ENCODE data around the gene HBZ. TPM values are rescaled to one million over a fixed set of nuclear protein-coding genes. Genes with fewer than 3 reads are reported as not detected.
"Not testable (repeated sequence)": the region's sequence is repeated elsewhere in the genome, so short reads cannot be mapped to it uniquely, and the experiment has no call there.

Gene HBZ
- total RNA-seq, 2 donors from 2014 or later: 0.32 TPM; not detected in 1

- no peak for ATAC-seq
- intact Hi-C loops (cut with DNase I): no loop called here
- DNase-seq: no peak
Measured at GRCh38 chr16:160691-161190, 8.3 kb downstream of the HBZ start.

GRCh38 chr16:162271-162991 lies 10.0 kb downstream of the HBZ start:
- DNase-seq (no peak), ATAC-seq (no peak)
- intact Hi-C loops (cut with DNase I): no loop called here

GRCh38 chr16:163139-163538 lies 10.7 kb downstream of the HBZ start:
- intact Hi-C loops (cut with DNase I); ATAC-seq; DNase-seq: not testable (repeated sequence)

GRCh38 chr16:163696-164095 lies 11.3 kb downstream of the HBZ start:
- DNase-seq; intact Hi-C loops (cut with DNase I): not testable (repeated sequence)
- peak in 1 of 2 donors; percentile 22 for ATAC-seq

- intact Hi-C loops (cut with DNase I); DNase-seq: not testable (repeated sequence)
- peak in 1 of 2 donors; percentile 21 for ATAC-seq
Measured at GRCh38 chr16:164134-164823, 11.8 kb downstream of the HBZ start.

GRCh38 chr16:164827-165538 lies 12.5 kb downstream of the HBZ start:
- intact Hi-C loops (cut with DNase I): no loop called here
- ATAC-seq: peak; percentile 49 to 56
- no peak for DNase-seq

GRCh38 chr16:165539-166374 lies 13.3 kb downstream of the HBZ start, which contains the start of gene HBM:
Gene HBM (plus strand): TSS chr16:165978. CDS start chr16:165998, 20 bp downstream.
- intact Hi-C loops (cut with DNase I): no loop called here
- no peak for DNase-seq
- no peak for ATAC-seq

- DNase-seq (no peak), ATAC-seq (no peak)
- intact Hi-C loops (cut with DNase I): no loop called here
Measured at GRCh38 chr16:166375-167121, 14.1 kb downstream of the HBZ start.

GRCh38 chr16:167122-167690 lies 14.8 kb downstream of the HBZ start:
- ATAC-seq (no peak), DNase-seq (no peak)
- intact Hi-C loops (cut with DNase I): no loop called here

- intact Hi-C loops (cut with DNase I): no loop called here
- ATAC-seq (no peak), DNase-seq (no peak)
Measured at GRCh38 chr16:168424-168823, 16.0 kb downstream of the HBZ start.

- intact Hi-C loops (cut with DNase I): no loop called here
- no peak for ATAC-seq
Measured at GRCh38 chr16:169014-169413, 16.6 kb downstream of the HBZ start.

GRCh38 chr16:170088-170507 lies 17.7 kb downstream of the HBZ start:
- peak; percentile 24 to 58 for ATAC-seq
- not testable (repeated sequence) for DNase-seq

More at GRCh38 chr16:169014-169413, 16.6 kb downstream of the HBZ start:
- no peak for DNase-seq

GRCh38 chr16:170788-171187 lies 18.3 kb downstream of the HBZ start:
- ATAC-seq (no peak), DNase-seq (no peak)
- intact Hi-C loops (cut with DNase I): no loop called here

More at GRCh38 chr16:170088-170507, 17.7 kb downstream of the HBZ start:
- intact Hi-C loops (cut with DNase I): not testable (repeated sequence)

GRCh38 chr16:172374-172941 lies 20.0 kb downstream of the HBZ start, which contains the start of gene HBA2:
Gene HBA2 (plus strand): TSS chr16:172876. CDS start chr16:172913, 37 bp downstream.
- peak in 1 of 2 donors; percentile 7 for ATAC-seq
- DNase-seq; intact Hi-C loops (cut with DNase I): not testable (repeated sequence)

- ATAC-seq; intact Hi-C loops (cut with DNase I); DNase-seq: not testable (repeated sequence)
Measured at GRCh38 chr16:173211-173854, 20.9 kb downstream of the HBZ start.

GRCh38 chr16:173928-174769 lies 21.7 kb downstream of the HBZ start:
- DNase-seq (peak; percentile 55), ATAC-seq (peak in 1 of 2 donors; percentile 41)
- intact Hi-C loops (cut with DNase I): not testable (repeated sequence)
